Measurements from ENCODE around the gene KRTAP9-9. TPM values are rescaled to one million over a fixed set of nuclear protein-coding genes. Genes with fewer than 3 reads are reported as not detected.
"Not testable (repeated sequence)": the region's sequence is repeated elsewhere in the genome, so short reads cannot be mapped to it uniquely, and the experiment has no call there.

Gene KRTAP9-9
- total RNA-seq, 1 experiment from 2014 or later = not detected

- Mint-ChIP-seq H3K9me3 (no peaks in the 10 kb centered on the region), H3K36me3 (no peaks in the 10 kb centered on the region), H3K27ac (no peak overlapping the region), H3K27me3 (ENCODE audit: low read depth) (no peaks in the 10 kb centered on the region), H3K4me1 (peaks cover 8% of the 10 kb centered on the region; the same call in 1 of the 2 replicates), H3K4me3 (no peak overlapping the region)
- no peak for TF ChIP-seq E2F5 (CRISPR knock-in tag; IDR thresholded peaks at IDR 0.05)
- TF ChIP-seq ETV6 (CRISPR knock-in tag; IDR thresholded peaks at IDR 0.05) = no peak
- TF ChIP-seq ZNF121 (CRISPR knock-in tag; IDR thresholded peaks at IDR 0.05) = no peak
- TF ChIP-seq GRHL2 (CRISPR knock-in tag; IDR thresholded peaks at IDR 0.05; ENCODE audit: insufficient replicate concordance, severe bottlenecking) = no peak
- no peak for TF ChIP-seq SOX15 (CRISPR knock-in tag; IDR thresholded peaks at IDR 0.05)
- TF ChIP-seq ERG (CRISPR knock-in tag; IDR thresholded peaks at IDR 0.05) = no peak
- TF ChIP-seq CREB1 (CRISPR knock-in tag; IDR thresholded peaks at IDR 0.05) = no peak
- TF ChIP-seq IRF1 (CRISPR knock-in tag; IDR thresholded peaks at IDR 0.05) = no peak
- TF ChIP-seq PREB (CRISPR knock-in tag; IDR thresholded peaks at IDR 0.05; ENCODE audit: borderline replicate concordance) = no peak
- no peak for TF ChIP-seq NFYB (CRISPR knock-in tag; conservative IDR thresholded peaks at IDR 0.05; ENCODE audit: low read depth)
- ATAC-seq = no peak
- POLR2A ChIA-PET = no interaction called here
- CTCF ChIA-PET = no interaction called here
- no peak for DNase-seq (ENCODE audit: low spot score)
Observed at GRCh38 chr17:41271858-41272257, 16.7 kb downstream of the KRTAP9-9 start.

- DNase-seq (ENCODE audit: low spot score); H3K27ac Mint-ChIP-seq; ATAC-seq; H3K4me3 Mint-ChIP-seq; H3K27me3 Mint-ChIP-seq (ENCODE audit: low read depth); H3K4me1 Mint-ChIP-seq; POLR2A ChIA-PET; H3K36me3 Mint-ChIP-seq: not testable (repeated sequence)
- CTCF ChIA-PET = interaction anchor here (1.3 kb wide), 1 partner anchor 47 kb away, joined by 3 read pairs; no protein-coding TSS in a partner anchor
- peaks cover 10% of the 10 kb centered on the region for H3K9me3 Mint-ChIP-seq
Observed at GRCh38 chr17:41275648-41276190, 20.5 kb downstream of the KRTAP9-9 start, which contains the start of gene KRTAP9-7. Gene KRTAP9-7 (plus strand): TSS chr17:41275698. CDS start chr17:41275698, 0 bp downstream.

- H3K4me3 Mint-ChIP-seq = no peak overlapping the region
- H3K4me1 Mint-ChIP-seq = peaks cover 3% of the 10 kb centered on the region
- H3K27me3 Mint-ChIP-seq (ENCODE audit: low read depth) = no peaks in the 10 kb centered on the region
- H3K27ac Mint-ChIP-seq = no peak overlapping the region
- ATAC-seq (no peak), DNase-seq (ENCODE audit: low spot score) (no peak)
- H3K9me3 Mint-ChIP-seq = peaks cover 13% of the 10 kb centered on the region
- POLR2A ChIA-PET = no interaction called here
- CTCF ChIA-PET = no interaction called here
- H3K36me3 Mint-ChIP-seq = no peaks in the 10 kb centered on the region
- TF ChIP-seq HMGXB4 (CRISPR knock-in tag; IDR thresholded peaks at IDR 0.05) = no peak
- no peak for TF ChIP-seq STAT6 (CRISPR knock-in tag; conservative IDR thresholded peaks at IDR 0.05; ENCODE audit: low read depth)
- TF ChIP-seq RELA (CRISPR knock-in tag; IDR thresholded peaks at IDR 0.05; ENCODE audit: borderline replicate concordance) = no peak
- TF ChIP-seq USF2 (CRISPR knock-in tag; IDR thresholded peaks at IDR 0.05) = no peak
- TF ChIP-seq ZNF281 (CRISPR knock-in tag; IDR thresholded peaks at IDR 0.05) = no peak
Observed at GRCh38 chr17:41278176-41278955, 23.2 kb downstream of the KRTAP9-9 start.

All from WTC11 (cell line).